HCT116 (cell line): ENCODE results near the gene CHST8. TPM values are rescaled to one million over a fixed set of nuclear protein-coding genes. Genes with fewer than 3 reads are reported as not detected.

Experiments
- ATAC-seq: fragments of 200-7000 bp; cut with Tn5 transposase; 2 replicates; pipeline ENCODE4 v1.9.1; 2020; ENCODE audit warnings: mild to moderate bottlenecking, moderate library complexity
- BruUV-seq: library from RNA; stranded (reverse); fragments of 400-500 nt; replicated peaks from 2 replicates; lab custom pipeline; 2021; lab: Mats Ljungman, UMichigan
- CTCF ChIA-PET: fragments of 300-600 bp; sonication (Branson Sonifier 250); formaldehyde crosslinking; loops from one replicate; lab custom pipeline; 2021; ENCODE audit warnings: antibody characterized with exemption; lab: Charles Lee
- POLR2A ChIA-PET: fragments of 300-600, 350-600 bp; sonication (Branson Sonifier 250); formaldehyde crosslinking; loops from one replicate; lab custom pipeline; 2021; ENCODE audit warnings: antibody characterized with exemption; lab: Charles Lee
- RAD21 ChIA-PET, 2 experiments: fragments of 300-600 bp; sonication (Branson Sonifier 250); formaldehyde crosslinking; loops; one replicate each; lab custom pipeline; 2023; ENCODE audit warnings: low total read pairs in 2 of 2; ENCODE audit not compliant: uncharacterized antibody in 2 of 2, unreplicated experiment in 2 of 2, low non-redundant PET in 1 of 2; lab: Charles Lee
- DNase-seq: peaks from one replicate; pipeline ENCODE4 v3.0.0-alpha.2; 2010; ENCODE audit warnings: low read depth, low spot score
- H2AFZ ChIP-seq: fragments of 200-600 bp; shearing (Covaris generic), sonication (generic); 2 replicates; pipeline ENCODE4 v1.6.1; 2017; ENCODE audit warnings: low read depth, mixed run types, mixed read lengths, antibody characterized with exemption, low read length; ENCODE audit not compliant: poor library complexity, severe bottlenecking
- H3K27ac ChIP-seq: 2 replicates; pipeline ENCODE4 v1.5.1; 2012; ENCODE audit warnings: low read depth, low read length
- H3K27me3 ChIP-seq: fragments of 200-600 bp; sonication (generic); 2 replicates; pipeline ENCODE4 v1.6.1; 2016; ENCODE audit warnings: mixed run types, low read length, mixed read lengths; ENCODE audit not compliant: insufficient read depth
- H3K36me3 ChIP-seq, 2 experiments: fragments of 200-500 bp in 1 of 2; fragments of 200-600 bp in 1 of 2; sonication (Bioruptor generic) in 1 of 2; sonication (generic) in 1 of 2; 2 replicates each; pipeline versions ENCODE4 v1.5.1 to v1.6.1; 2014 to 2016; ENCODE audit warnings: low read length in 2 of 2, inconsistent platforms in 1 of 2, mixed read lengths in 1 of 2, mixed run types in 1 of 2; ENCODE audit not compliant: insufficient read depth in 2 of 2, control insufficient read depth in 1 of 2
- H3K4me1 ChIP-seq, 2 experiments: fragments of 200-600 bp in 1 of 2; sonication (generic) in 1 of 2; 2 replicates each; pipeline versions ENCODE4 v1.5.1 to v1.6.1; 2012 to 2017; ENCODE audit warnings: low read length in 2 of 2, inconsistent platforms in 1 of 2, mild to moderate bottlenecking in 1 of 2, mixed read lengths in 1 of 2, mixed run types in 1 of 2, moderate library complexity in 1 of 2; ENCODE audit not compliant: insufficient read depth in 2 of 2, control insufficient read depth in 1 of 2
- H3K4me2 ChIP-seq: fragments of 200-600 bp; sonication (generic); 2 replicates; pipeline ENCODE4 v1.6.1; 2017; ENCODE audit warnings: mixed run types, low read length, mixed read lengths
- H3K4me3 ChIP-seq, 2 experiments: fragments of 200-600 bp in 1 of 2; sonication (generic) in 1 of 2; replicated peaks in 1 of 2; 2 replicates each; pipeline ENCODE4 v1.5.1; 2011 to 2016; ENCODE audit warnings: low read length in 2 of 2, control low read depth in 1 of 2, low read depth in 1 of 2, mild to moderate bottlenecking in 1 of 2, mixed read lengths in 1 of 2, mixed run types in 1 of 2
- H3K79me2 ChIP-seq: fragments of 200-600 bp; sonication (generic); 2 replicates; pipeline ENCODE4 v1.6.1; 2017; ENCODE audit warnings: mild to moderate bottlenecking, mixed run types, low read length, moderate library complexity, mixed read lengths; ENCODE audit not compliant: insufficient read depth
- H3K9ac ChIP-seq: fragments of 200-600 bp; sonication (generic); 2 replicates; pipeline ENCODE4 v1.6.1; 2016; ENCODE audit warnings: low read length, mixed read lengths
- H3K9me2 ChIP-seq: fragments of 200-600 bp; sonication (generic), shearing (Covaris generic); 2 replicates; pipeline ENCODE4 v1.6.1; 2017; ENCODE audit warnings: mixed run types, mild to moderate bottlenecking, moderate library complexity; ENCODE audit not compliant: insufficient read depth
- H3K9me3 ChIP-seq, 2 experiments: fragments of 200-500 bp in 1 of 2; fragments of 200-600 bp in 1 of 2; sonication (Bioruptor generic) in 1 of 2; sonication (generic) in 1 of 2; 2 replicates each; pipeline ENCODE4 v1.6.1; 2014 to 2017; ENCODE audit warnings: low read length in 2 of 2, mixed read lengths in 2 of 2, inconsistent platforms in 1 of 2, low read depth in 1 of 2, mild to moderate bottlenecking in 1 of 2, mixed run types in 1 of 2, moderate library complexity in 1 of 2; ENCODE audit not compliant: control insufficient read depth in 1 of 2, insufficient read depth in 1 of 2
- H4K20me1 ChIP-seq: fragments of 200-600 bp; sonication (generic), shearing (Covaris generic); 2 replicates; pipeline ENCODE4 v1.6.1; 2017; ENCODE audit warnings: mixed run types, mild to moderate bottlenecking, moderate library complexity; ENCODE audit not compliant: insufficient read depth
- ATF3 ChIP-seq: IDR thresholded peaks from 2 replicates; pipeline ENCODE4 v1.6.1; 2012
- CEBPB ChIP-seq: IDR thresholded peaks from 2 replicates; pipeline ENCODE4 v1.6.1; 2012; ENCODE audit warnings: low read depth
- ELF1 ChIP-seq: IDR thresholded peaks from 2 replicates; pipeline ENCODE4 v1.6.1; 2012; ENCODE audit warnings: low read depth, borderline replicate concordance
- EZH2 ChIP-seq: fragments of 200-600 bp; sonication (generic); IDR thresholded peaks from 2 replicates; pipeline ENCODE4 v1.6.1; 2017; ENCODE audit warnings: antibody characterized with exemption, mixed run types
- EZH2phosphoT487 ChIP-seq: fragments of 200-600 bp; IDR thresholded peaks from 2 replicates; pipeline ENCODE4 v1.6.1; 2018; ENCODE audit warnings: antibody characterized with exemption, borderline replicate concordance
- FOSL1 ChIP-seq: IDR thresholded peaks from 2 replicates; pipeline ENCODE4 v1.6.1; 2012; ENCODE audit warnings: low read depth
- POLR2AphosphoS5 ChIP-seq: IDR thresholded peaks from 2 replicates; pipeline ENCODE4 v1.6.1; 2011; ENCODE audit warnings: mild to moderate bottlenecking, low read depth, low read length, moderate library complexity
- RAD21 ChIP-seq: IDR thresholded peaks from 2 replicates; pipeline ENCODE4 v1.6.1; 2012; ENCODE audit warnings: low read depth, mild to moderate bottlenecking
- TCF7L2 ChIP-seq: IDR thresholded peaks from 2 replicates; pipeline ENCODE4 v1.7.0; 2011; ENCODE audit warnings: borderline replicate concordance, inconsistent platforms; ENCODE audit not compliant: insufficient read depth, insufficient read length; ENCODE audit errors: extremely low read depth
- YY1 ChIP-seq: IDR thresholded peaks from 2 replicates; pipeline ENCODE4 v1.6.1; 2011; ENCODE audit warnings: low read length, low read depth, moderate library complexity, mild to moderate bottlenecking; ENCODE audit not compliant: insufficient replicate concordance; ENCODE audit errors: extremely low read depth
- ZBTB33 ChIP-seq: IDR thresholded peaks from 2 replicates; pipeline ENCODE4 v1.6.1; 2011; ENCODE audit warnings: mild to moderate bottlenecking, low read length, moderate library complexity; ENCODE audit not compliant: insufficient replicate concordance; ENCODE audit errors: extremely low read depth
- ZFX ChIP-seq: fragments of 450-650 bp; IDR thresholded peaks from 2 replicates; pipeline ENCODE4 v1.6.1; 2017
- intact Hi-C: fragments of 100-400 bp; cut with micrococcal nuclease; formaldehyde crosslinking; loops from 2 replicates; pipeline ENCODE4 v1.10.0; 2022
- total RNA-seq: library from RNA; stranded (reverse); gene quantifications from one replicate; pipeline ENCODE4 v1.2.1, GENCODE V29; 2021; ENCODE audit not compliant: unreplicated experiment
- TF ChIP-seq, protein P1 (sequence below), 3 experiments: fragments of 200-600 bp in 1 of 3; sonication (generic) in 1 of 3; IDR thresholded peaks in 2 of 3; conservative IDR thresholded peaks in 1 of 3; 2 replicates each; pipeline ENCODE4 v1.5.1; 2012 to 2017; ENCODE audit warnings: low read depth in 2 of 3, low read length in 2 of 3, antibody characterized with exemption in 1 of 3, borderline replicate concordance in 1 of 3, control low read depth in 1 of 3, mild to moderate bottlenecking in 1 of 3, mixed read lengths in 1 of 3, mixed run types in 1 of 3, moderate library complexity in 1 of 3; ENCODE audit not compliant: insufficient read depth in 1 of 3
- TF ChIP-seq, protein P2 (sequence below): IDR thresholded peaks from 2 replicates; pipeline ENCODE4 v1.6.1; 2012

CHST8 gene
- total RNA-seq, 1 experiment from 2014 or later = not detected

DNA sequence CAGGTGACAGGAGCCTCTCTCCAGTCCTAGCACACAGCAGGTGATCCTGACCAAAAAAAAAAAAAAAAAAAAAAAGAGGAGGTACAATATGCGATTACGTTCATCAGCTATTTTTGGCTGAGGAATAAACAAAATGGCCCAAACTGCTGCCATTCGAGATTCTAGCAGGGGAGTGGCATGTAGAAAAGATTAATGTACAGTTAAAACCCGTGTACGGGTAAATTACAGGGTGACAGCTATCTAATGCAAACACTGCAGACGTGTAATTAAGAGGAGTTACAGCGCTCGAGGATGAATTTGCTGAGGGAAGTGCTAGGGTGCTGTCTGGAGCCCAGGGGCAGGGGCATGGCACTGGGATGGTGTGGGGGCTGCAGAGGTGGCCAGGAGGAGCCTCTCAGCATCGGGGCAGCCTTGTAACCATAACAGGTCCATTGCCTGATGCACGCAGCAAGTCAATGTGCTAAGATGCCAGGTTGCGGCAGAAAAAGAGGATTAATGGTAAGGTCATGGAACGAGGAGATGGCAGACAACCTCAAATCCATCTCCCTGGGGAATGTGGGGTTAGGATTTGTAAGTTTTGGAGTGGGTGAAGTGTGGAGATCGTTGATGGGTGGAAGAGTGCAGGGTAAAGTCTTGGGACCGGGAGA lies 17.4 kb downstream of the CHST8 start:
- POLR2A ChIA-PET = no interaction called here
- DNase-seq (no peak), ATAC-seq (no peak)
- no peaks in the 10 kb centered on the region for H3K4me1 ChIP-seq
- TF ChIP-seq ZFX (no peak), EZH2 (no peak)
- no peaks in the 10 kb centered on the region for H3K9me3 ChIP-seq
- H3K79me2 ChIP-seq = no peaks in the 10 kb centered on the region
- H3K27me3 ChIP-seq = no peaks in the 10 kb centered on the region
- no peaks in the 10 kb centered on the region for H4K20me1 ChIP-seq
- RAD21 ChIA-PET = no interaction called here
- BruUV-seq = no TSS peak
- no peak overlapping the region for H3K27ac ChIP-seq
- H3K4me3 ChIP-seq = no peak overlapping the region
- no peak overlapping the region for H3K9ac ChIP-seq
- CTCF ChIA-PET = no interaction called here
- H3K9me2 ChIP-seq = no peaks in the 10 kb centered on the region
- intact Hi-C loops = no loop called here
- no peaks in the 10 kb centered on the region for H3K36me3 ChIP-seq
- no peak overlapping the region for H2AFZ ChIP-seq
- H3K4me2 ChIP-seq = no peak overlapping the region

GRCh38 chr19:33640773-33641172 lies 19.0 kb downstream of the CHST8 start:
- H3K27ac ChIP-seq = no peak overlapping the region
- H3K9me2 ChIP-seq = no peaks in the 10 kb centered on the region
- intact Hi-C loops = no loop called here
- no peaks in the 10 kb centered on the region for H3K36me3 ChIP-seq
- no peaks in the 10 kb centered on the region for H3K4me1 ChIP-seq
- ChIA-PET RAD21 (no interaction called here), CTCF (no interaction called here), POLR2A (no interaction called here)
- H3K27me3 ChIP-seq = no peaks in the 10 kb centered on the region
- H3K4me2 ChIP-seq = no peak overlapping the region
- H3K79me2 ChIP-seq = no peaks in the 10 kb centered on the region
- no TSS peak for BruUV-seq
- ATAC-seq (0 out of 2 replicates have a peak, but pooled peaks have one; percentile 52), DNase-seq (no peak)
- H3K4me3 ChIP-seq = no peak overlapping the region
- no peaks in the 10 kb centered on the region for H3K9me3 ChIP-seq
- TF ChIP-seq YY1 (no peak), CEBPB (no peak), FOSL1 (no peak), POLR2AphosphoS5 (no peak), EZH2 (no peak), EZH2phosphoT487 (no peak), ELF1 (no peak), TCF7L2 (no peak), ZBTB33 (no peak), ATF3 (no peak), RAD21 (no peak)
- TF ChIP-seq, protein P1, sequence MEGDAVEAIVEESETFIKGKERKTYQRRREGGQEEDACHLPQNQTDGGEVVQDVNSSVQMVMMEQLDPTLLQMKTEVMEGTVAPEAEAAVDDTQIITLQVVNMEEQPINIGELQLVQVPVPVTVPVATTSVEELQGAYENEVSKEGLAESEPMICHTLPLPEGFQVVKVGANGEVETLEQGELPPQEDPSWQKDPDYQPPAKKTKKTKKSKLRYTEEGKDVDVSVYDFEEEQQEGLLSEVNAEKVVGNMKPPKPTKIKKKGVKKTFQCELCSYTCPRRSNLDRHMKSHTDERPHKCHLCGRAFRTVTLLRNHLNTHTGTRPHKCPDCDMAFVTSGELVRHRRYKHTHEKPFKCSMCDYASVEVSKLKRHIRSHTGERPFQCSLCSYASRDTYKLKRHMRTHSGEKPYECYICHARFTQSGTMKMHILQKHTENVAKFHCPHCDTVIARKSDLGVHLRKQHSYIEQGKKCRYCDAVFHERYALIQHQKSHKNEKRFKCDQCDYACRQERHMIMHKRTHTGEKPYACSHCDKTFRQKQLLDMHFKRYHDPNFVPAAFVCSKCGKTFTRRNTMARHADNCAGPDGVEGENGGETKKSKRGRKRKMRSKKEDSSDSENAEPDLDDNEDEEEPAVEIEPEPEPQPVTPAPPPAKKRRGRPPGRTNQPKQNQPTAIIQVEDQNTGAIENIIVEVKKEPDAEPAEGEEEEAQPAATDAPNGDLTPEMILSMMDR (IDR thresholded peaks at IDR 0.05 in 2 of 3, conservative IDR thresholded peaks at IDR 0.05 in 1 of 3; ENCODE audit: borderline replicate concordance in 1 of 3, insufficient read depth in 1 of 3, low read depth in 2 of 3, low read length in 2 of 3) = no peak
- TF ChIP-seq, protein P2, sequence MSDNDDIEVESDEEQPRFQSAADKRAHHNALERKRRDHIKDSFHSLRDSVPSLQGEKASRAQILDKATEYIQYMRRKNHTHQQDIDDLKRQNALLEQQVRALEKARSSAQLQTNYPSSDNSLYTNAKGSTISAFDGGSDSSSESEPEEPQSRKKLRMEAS = no peak
- H4K20me1 ChIP-seq = no peaks in the 10 kb centered on the region
- H3K9ac ChIP-seq = no peak overlapping the region
- H2AFZ ChIP-seq = no peak overlapping the region
